ENCODE results near the gene EFNA5. TPM values are rescaled to one million over a fixed set of nuclear protein-coding genes. Genes with fewer than 3 reads are reported as not detected.
"Not testable (repeated sequence)": the region's sequence is repeated elsewhere in the genome, so short reads cannot be mapped to it uniquely, and the experiment has no call there.

The EFNA5 gene
- total RNA-seq, 4 donors from 2014 or later: 1.2 to 22.7 (median 9.4) TPM

- Histone ChIP-seq H3K4me1 (no peaks in the 10 kb centered on the region), H3K4me3 (no peak overlapping the region), H3K36me3 (no peaks in the 10 kb centered on the region), H3K27me3 (no peaks in the 10 kb centered on the region), H3K9me3 (no peaks in the 10 kb centered on the region), H3K27ac (no peak overlapping the region)
- no peak for DNase-seq
- intact Hi-C loops (cut with DNase I; ENCODE audit: low total_unique reads): no loop called here
- TF ChIP-seq POLR2A (IDR thresholded peaks at IDR 0.05): no peak
- TF ChIP-seq CTCF (IDR thresholded peaks at IDR 0.05): no peak
These were observed 235.7 kb downstream of the EFNA5 start for GRCh38 chr5:107435061-107435460.

GRCh38 chr5:107433646-107434045 is 237.1 kb downstream of the EFNA5 start:
- intact Hi-C loops (cut with DNase I; ENCODE audit: low total_unique reads); H3K27ac ChIP-seq; H3K4me3 ChIP-seq; H3K36me3 ChIP-seq; DNase-seq; H3K4me1 ChIP-seq; H3K9me3 ChIP-seq; H3K27me3 ChIP-seq: not testable (repeated sequence)

GRCh38 chr5:107431998-107432397 is 238.7 kb downstream of the EFNA5 start:
- intact Hi-C loops (cut with DNase I; ENCODE audit: low total_unique reads): no loop called here
- Histone ChIP-seq H3K4me3 (no peak overlapping the region), H3K36me3 (no peaks in the 10 kb centered on the region), H3K27me3 (no peaks in the 10 kb centered on the region), H3K27ac (no peak overlapping the region), H3K4me1 (no peaks in the 10 kb centered on the region), H3K9me3 (no peaks in the 10 kb centered on the region)
- no peak for TF ChIP-seq POLR2A (IDR thresholded peaks at IDR 0.05)
- DNase-seq: no peak

GRCh38 chr5:107431536-107431935 is 239.2 kb downstream of the EFNA5 start:
- TF ChIP-seq POLR2A (IDR thresholded peaks at IDR 0.05) (no peak), CTCF (IDR thresholded peaks at IDR 0.05) (no peak)
- no peak for DNase-seq
- no peaks in the 10 kb centered on the region for H3K36me3 ChIP-seq
- H3K9me3 ChIP-seq: no peaks in the 10 kb centered on the region
- H3K27ac ChIP-seq: no peak overlapping the region
- no peak overlapping the region for H3K4me3 ChIP-seq
- H3K4me1 ChIP-seq: no peaks in the 10 kb centered on the region
- H3K27me3 ChIP-seq: no peaks in the 10 kb centered on the region
- intact Hi-C loops (cut with DNase I; ENCODE audit: low total_unique reads): no loop called here

GRCh38 chr5:107430071-107430625 is 240.6 kb downstream of the EFNA5 start:
- H3K4me3 ChIP-seq: no peak overlapping the region
- no peaks in the 10 kb centered on the region for H3K36me3 ChIP-seq
- TF ChIP-seq POLR2A (IDR thresholded peaks at IDR 0.05) (no peak), CTCF (IDR thresholded peaks at IDR 0.05) (no peak)
- H3K27ac ChIP-seq: no peak overlapping the region
- intact Hi-C loops (cut with DNase I; ENCODE audit: low total_unique reads): no loop called here
- DNase-seq: no peak
- no peaks in the 10 kb centered on the region for H3K27me3 ChIP-seq
- H3K4me1 ChIP-seq: no peaks in the 10 kb centered on the region
- no peaks in the 10 kb centered on the region for H3K9me3 ChIP-seq

GRCh38 chr5:107428303-107428813 is 242.4 kb downstream of the EFNA5 start:
- TF ChIP-seq POLR2A (IDR thresholded peaks at IDR 0.05) (no peak), CTCF (IDR thresholded peaks at IDR 0.05) (no peak)
- intact Hi-C loops (cut with DNase I; ENCODE audit: low total_unique reads): no loop called here
- no peak overlapping the region for H3K27ac ChIP-seq

More at GRCh38 chr5:107428303-107428813, 242.4 kb downstream of the EFNA5 start:
- Histone ChIP-seq H3K4me1 (no peaks in the 10 kb centered on the region), H3K27me3 (no peaks in the 10 kb centered on the region), H3K9me3 (no peaks in the 10 kb centered on the region), H3K36me3 (no peaks in the 10 kb centered on the region), H3K4me3 (no peak overlapping the region)
- no peak for DNase-seq

Measured in uterus (tissue), 4 donors.